ENCODE results near the gene CD44.
A peak's percentile ranks its signal among the peaks of the same experiment; 100 is the strongest.

CD44 gene

GRCh38 chr11:35237351-35237750 lies 98.4 kb downstream of the CD44 start:
- DNase-seq (ENCODE audit: low read depth, low spot score) = no peak

GRCh38 chr11:35237860-35238715 lies 99.1 kb downstream of the CD44 start:
- peak; percentile 35 for DNase-seq (ENCODE audit: low read depth, low spot score)

GRCh38 chr11:35238882-35239281 lies 99.9 kb downstream of the CD44 start:
- no peak for DNase-seq (ENCODE audit: low read depth, low spot score)

- no peak for DNase-seq (ENCODE audit: low read depth, low spot score)
Observed at GRCh38 chr11:35239471-35240075, 100.6 kb downstream of the CD44 start.

- no peak for DNase-seq (ENCODE audit: low read depth, low spot score)
Observed at GRCh38 chr11:35241083-35241482, 102.1 kb downstream of the CD44 start.

GRCh38 chr11:35241531-35241930 lies 102.6 kb downstream of the CD44 start:
- no peak for DNase-seq (ENCODE audit: low read depth, low spot score)

- DNase-seq (ENCODE audit: low read depth, low spot score) = no peak
Observed at GRCh38 chr11:35242412-35243242, 103.7 kb downstream of the CD44 start.

- DNase-seq (ENCODE audit: low read depth, low spot score) = no peak
Observed at GRCh38 chr11:35243774-35244173, 104.8 kb downstream of the CD44 start.

GRCh38 chr11:35245056-35245455 lies 106.1 kb downstream of the CD44 start:
- DNase-seq (ENCODE audit: low read depth, low spot score) = no peak

- DNase-seq (ENCODE audit: low read depth, low spot score) = no peak
Observed at GRCh38 chr11:35245786-35246185, 106.8 kb downstream of the CD44 start.

- DNase-seq (ENCODE audit: low read depth, low spot score) = no peak
Observed at GRCh38 chr11:35246745-35247144, 107.8 kb downstream of the CD44 start.

- no peak for DNase-seq (ENCODE audit: low read depth, low spot score)
Observed at GRCh38 chr11:35247428-35247827, 108.5 kb downstream of the CD44 start.

GRCh38 chr11:35247863-35248262 lies 108.9 kb downstream of the CD44 start:
- DNase-seq (ENCODE audit: low read depth, low spot score) = no peak

- no peak for DNase-seq (ENCODE audit: low read depth, low spot score)
Observed at GRCh38 chr11:35248558-35249323, 109.8 kb downstream of the CD44 start.

GRCh38 chr11:35250192-35250591 lies 111.2 kb downstream of the CD44 start:
- no peak for DNase-seq (ENCODE audit: low read depth, low spot score)

GRCh38 chr11:35250621-35251020 lies 111.7 kb downstream of the CD44 start:
- DNase-seq (ENCODE audit: low read depth, low spot score) = no peak

GRCh38 chr11:35253237-35253636 lies 114.3 kb downstream of the CD44 start:
- no peak for DNase-seq (ENCODE audit: low read depth, low spot score)

GRCh38 chr11:35255514-35255913 lies 116.5 kb downstream of the CD44 start:
- no peak for DNase-seq (ENCODE audit: low read depth, low spot score)

- no peak for DNase-seq (ENCODE audit: low read depth, low spot score)
Observed at GRCh38 chr11:35256296-35256695, 117.3 kb downstream of the CD44 start.

GRCh38 chr11:35257281-35257680 lies 118.3 kb downstream of the CD44 start:
- no peak for DNase-seq (ENCODE audit: low read depth, low spot score)

GRCh38 chr11:35259529-35259928 lies 120.6 kb downstream of the CD44 start:
- DNase-seq (ENCODE audit: low read depth, low spot score) = no peak
